HG02852 (cell line): ENCODE results near the gene APPBP2.
"Not testable (repeated sequence)": the region's sequence is repeated elsewhere in the genome, so short reads cannot be mapped to it uniquely, and the experiment has no call there.

ENCODE experiments used
- ATAC-seq: cut with Tn5 transposase; IDR thresholded peaks from one replicate; pipeline ENCODE4 v1.9.1; 2021; ENCODE audit warnings: mild to moderate bottlenecking, moderate library complexity; ENCODE audit not compliant: unreplicated experiment

The APPBP2 gene

GRCh38 chr17:60534613-60535157, 8.6 kb upstream of the APPBP2 start:
- ATAC-seq = no peak

GRCh38 chr17:60534010-60534555, 8.0 kb upstream of the APPBP2 start:
- ATAC-seq = no peak

GRCh38 chr17:60529806-60530205, 3.8 kb upstream of the APPBP2 start:
- ATAC-seq = no peak

GRCh38 chr17:60528828-60529227, 2.8 kb upstream of the APPBP2 start:
- no peak for ATAC-seq

GRCh38 chr17:60527701-60528100, 1.7 kb upstream of the APPBP2 start:
- no peak for ATAC-seq

- ATAC-seq = no peak
Observed at GRCh38 chr17:60526726-60527125, 684 bp upstream of the APPBP2 start.

- ATAC-seq = no peak
Observed at GRCh38 chr17:60525328-60525684, 736 bp downstream of the APPBP2 start.

GRCh38 chr17:60524463-60525327, 1.3 kb downstream of the APPBP2 start:
- no peak for ATAC-seq

GRCh38 chr17:60523822-60524221, 2.2 kb downstream of the APPBP2 start:
- ATAC-seq = no peak

- ATAC-seq = no peak
Observed at GRCh38 chr17:60522889-60523626, 3.0 kb downstream of the APPBP2 start.

- no peak for ATAC-seq
Observed at GRCh38 chr17:60519795-60520194, 6.2 kb downstream of the APPBP2 start.

GRCh38 chr17:60515683-60516082, 10.4 kb downstream of the APPBP2 start:
- ATAC-seq = not testable (repeated sequence)

GRCh38 chr17:60515199-60515598, 10.8 kb downstream of the APPBP2 start:
- not testable (repeated sequence) for ATAC-seq

- ATAC-seq = no peak
Observed at GRCh38 chr17:60514500-60514899, 11.5 kb downstream of the APPBP2 start.

- ATAC-seq = no peak
Observed at GRCh38 chr17:60514053-60514452, 12.0 kb downstream of the APPBP2 start.

- no peak for ATAC-seq
Observed at GRCh38 chr17:60513014-60513413, 13.0 kb downstream of the APPBP2 start.

- no peak for ATAC-seq
Observed at GRCh38 chr17:60510723-60511122, 15.3 kb downstream of the APPBP2 start.

- no peak for ATAC-seq
Observed at GRCh38 chr17:60510031-60510430, 16.0 kb downstream of the APPBP2 start.

GRCh38 chr17:60508384-60508980, 17.6 kb downstream of the APPBP2 start:
- ATAC-seq = no peak

- ATAC-seq = no peak
Observed at GRCh38 chr17:60506312-60506711, 19.7 kb downstream of the APPBP2 start.

GRCh38 chr17:60502145-60502544, 23.9 kb downstream of the APPBP2 start:
- ATAC-seq = no peak
